Tibial artery (tissue), 4 donors: ENCODE measurements around the gene FGF8.
"Not testable (repeated sequence)": the region's sequence is repeated elsewhere in the genome, so short reads cannot be mapped to it uniquely, and the experiment has no call there.

Source experiments
- DNase-seq, 2 donors: peaks; one replicate each; pipeline ENCODE4 v3.0.0-alpha.2; 2019
- H3K27ac ChIP-seq, 2 donors: fragments of 200-600 bp; sonication (generic) in 1 of 2; 1 replicate in 1 of 2; 2 replicates in 1 of 2; pipeline ENCODE4 v1.5.1; 2018 to 2019; ENCODE audit warnings: mild to moderate bottlenecking in 1 of 2
- H3K27me3 ChIP-seq, 2 donors: fragments of 200-600 bp; sonication (generic) in 1 of 2; one replicate each; pipeline versions ENCODE4 v1.5.1 to v1.6.0; 2016 to 2019
- H3K36me3 ChIP-seq, 3 donors: fragments of 200-600 bp; sonication (generic) in 2 of 3; one replicate each; pipeline ENCODE4 v1.5.1; 2016 to 2019; ENCODE audit warnings: mild to moderate bottlenecking in 2 of 3
- H3K4me1 ChIP-seq, 4 donors: fragments of 200-600 bp; sonication (generic) in 2 of 4; 1 replicate in 3 of 4; 2 replicates in 1 of 4; pipeline ENCODE4 v1.5.1; 2016 to 2019
- H3K4me3 ChIP-seq, 2 donors: fragments of 200-600 bp; sonication (generic) in 1 of 2; 1 replicate in 1 of 2; 2 replicates in 1 of 2; pipeline ENCODE4 v1.5.1; 2018 to 2019; ENCODE audit warnings: mild to moderate bottlenecking in 2 of 2
- H3K9me3 ChIP-seq, 3 donors: fragments of 200-600 bp; sonication (generic) in 1 of 3; one replicate each; pipeline ENCODE4 v1.5.1; 2016 to 2019
- CTCF ChIP-seq, 2 experiments: fragments of 200-600 bp in 1 of 2; fragments of 450-650 bp in 1 of 2; IDR thresholded peaks; one replicate each; pipeline ENCODE4 v1.5.1; 2017 to 2019; ENCODE audit warnings: antibody characterized with exemption in 2 of 2, mild to moderate bottlenecking in 1 of 2, moderate library complexity in 1 of 2
- intact Hi-C: fragments of 100-400 bp; cut with DNase I; formaldehyde crosslinking; loops from one replicate; pipeline ENCODE4 v1.15.0; 2023; ENCODE audit warnings: low total_unique reads

FGF8 gene

GRCh38 chr10:101807158-101807557 is 31.2 kb upstream of the FGF8 start:
- no peak for DNase-seq
- Histone ChIP-seq H3K4me1 (peaks cover 0 to 24% (median 10%) of the 10 kb centered on the region in 4 donors), H3K27ac (no peak overlapping the region), H3K27me3 (no peaks in the 10 kb centered on the region), H3K36me3 (peaks cover 78 to 86% (median 85%) of the 10 kb centered on the region in 3 donors), H3K4me3 (no peak overlapping the region), H3K9me3 (no peaks in the 10 kb centered on the region)
- TF ChIP-seq CTCF (IDR thresholded peaks at IDR 0.05) = no peak
- intact Hi-C loops = no loop called here

GRCh38 chr10:101803511-101803910 is 27.6 kb upstream of the FGF8 start:
- peaks cover 92 to 96% (median 95%) of the 10 kb centered on the region in 3 donors for H3K36me3 ChIP-seq
- no peak overlapping the region for H3K27ac ChIP-seq
- no peaks in the 10 kb centered on the region for H3K9me3 ChIP-seq
- H3K27me3 ChIP-seq = no peaks in the 10 kb centered on the region
- intact Hi-C loops = no loop called here
- peaks cover 0 to 14% (median 2%) of the 10 kb centered on the region in 4 donors for H3K4me1 ChIP-seq
- DNase-seq = no peak
- TF ChIP-seq CTCF (IDR thresholded peaks at IDR 0.05) = no peak
- no peak overlapping the region for H3K4me3 ChIP-seq

GRCh38 chr10:101797403-101798059 is 21.6 kb upstream of the FGF8 start:
- intact Hi-C loops = no loop called here
- DNase-seq = no peak
- no peak for TF ChIP-seq CTCF (IDR thresholded peaks at IDR 0.05)

GRCh38 chr10:101793526-101793925 is 17.6 kb upstream of the FGF8 start:
- TF ChIP-seq CTCF (IDR thresholded peaks at IDR 0.05) = no peak
- H3K9me3 ChIP-seq = no peaks in the 10 kb centered on the region
- intact Hi-C loops = no loop called here
- no peak overlapping the region for H3K4me3 ChIP-seq
- no peak for DNase-seq
- H3K4me1 ChIP-seq = no peaks in the 10 kb centered on the region
- no peak overlapping the region for H3K27ac ChIP-seq
- no peaks in the 10 kb centered on the region for H3K27me3 ChIP-seq
- H3K36me3 ChIP-seq = peaks cover 91 to 100% (median 99%) of the 10 kb centered on the region in 3 donors

More at GRCh38 chr10:101797403-101798059, 21.6 kb upstream of the FGF8 start:
- H3K4me1 ChIP-seq = peaks cover 0 to 14% (median 2%) of the 10 kb centered on the region in 4 donors
- no peaks in the 10 kb centered on the region for H3K27me3 ChIP-seq
- peaks cover 91 to 100% (median 99%) of the 10 kb centered on the region in 3 donors for H3K36me3 ChIP-seq
- no peak overlapping the region for H3K4me3 ChIP-seq
- H3K27ac ChIP-seq = no peak overlapping the region
- H3K9me3 ChIP-seq = no peaks in the 10 kb centered on the region

GRCh38 chr10:101789686-101790085 is 13.8 kb upstream of the FGF8 start:
- intact Hi-C loops = no loop called here
- no peak overlapping the region for H3K4me3 ChIP-seq
- H3K36me3 ChIP-seq = peaks cover 95 to 99% (median 98%) of the 10 kb centered on the region in 3 donors
- no peak for TF ChIP-seq CTCF (IDR thresholded peaks at IDR 0.05)
- DNase-seq = no peak
- H3K4me1 ChIP-seq = peaks cover 0 to 2% (median 0%) of the 10 kb centered on the region in 4 donors
- no peaks in the 10 kb centered on the region for H3K27me3 ChIP-seq
- H3K27ac ChIP-seq = no peak overlapping the region
- no peaks in the 10 kb centered on the region for H3K9me3 ChIP-seq

GRCh38 chr10:101789231-101789630 is 13.3 kb upstream of the FGF8 start:
- intact Hi-C loops, H3K4me1 ChIP-seq, H3K9me3 ChIP-seq, H3K4me3 ChIP-seq, H3K27me3 ChIP-seq, DNase-seq, H3K27ac ChIP-seq: not testable (repeated sequence)
- H3K36me3 ChIP-seq = peaks cover 95 to 99% (median 98%) of the 10 kb centered on the region in 3 donors
